GM19463 (cell line): Measurements from ENCODE around the gene NUMBL.

ENCODE experiments used
- ATAC-seq: cut with Tn5 transposase; IDR thresholded peaks from one replicate; pipeline ENCODE4 v1.9.1; 2021; ENCODE audit warnings: mild to moderate bottlenecking, moderate library complexity; ENCODE audit not compliant: unreplicated experiment

NUMBL gene

DNA sequence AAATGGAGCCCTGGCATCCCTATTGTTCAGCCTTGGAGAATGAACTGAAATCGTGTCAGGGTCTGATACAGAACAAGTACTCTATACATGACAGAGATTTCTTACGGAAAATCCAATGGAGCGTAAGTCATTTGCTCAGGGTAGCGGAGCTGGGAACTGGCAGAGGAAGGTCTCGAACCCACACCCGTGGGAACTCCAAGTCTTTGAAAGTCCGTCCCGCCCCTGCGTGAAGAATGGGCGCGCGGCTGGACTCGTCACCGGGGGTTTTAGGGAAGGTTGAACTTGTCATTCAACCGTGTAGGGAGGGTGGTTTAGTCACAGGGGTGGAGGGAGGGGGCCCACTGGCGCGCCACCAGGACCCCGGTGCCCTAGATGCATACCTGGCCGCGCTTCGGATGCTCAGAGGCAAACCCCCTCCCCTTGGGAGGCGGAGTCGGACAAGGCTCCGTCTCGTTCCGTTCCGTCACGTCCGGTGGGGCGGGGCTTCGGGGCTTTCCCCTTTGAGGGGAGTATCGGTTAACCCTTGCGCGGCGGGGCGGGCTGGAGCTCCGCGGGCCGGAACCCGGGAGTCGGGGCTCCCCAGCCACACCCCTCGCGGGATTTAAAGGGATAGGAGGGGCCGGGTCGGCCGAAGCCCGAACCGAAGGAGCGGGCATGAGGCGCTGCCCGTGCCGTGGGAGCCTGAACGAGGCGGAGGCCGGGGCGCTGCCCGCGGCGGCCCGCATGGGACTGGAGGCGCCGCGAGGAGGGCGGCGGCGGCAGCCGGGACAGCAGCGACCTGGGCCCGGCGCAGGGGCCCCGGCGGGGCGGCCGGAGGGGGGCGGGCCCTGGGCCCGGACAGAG is 26.3 kb upstream of the NUMBL start, which contains the start of the genes COQ8B and ITPKC:
TSS of gene COQ8B (minus strand) at position 405 of the 843 bp plus-strand sequence. CDS start 2,254 bp downstream, outside the sequence.
TSS of gene ITPKC (plus strand) at position 631 of the 843 bp plus-strand sequence. CDS start at position 655, 24 bp downstream.
- peak; percentile 66 for ATAC-seq

DNA sequence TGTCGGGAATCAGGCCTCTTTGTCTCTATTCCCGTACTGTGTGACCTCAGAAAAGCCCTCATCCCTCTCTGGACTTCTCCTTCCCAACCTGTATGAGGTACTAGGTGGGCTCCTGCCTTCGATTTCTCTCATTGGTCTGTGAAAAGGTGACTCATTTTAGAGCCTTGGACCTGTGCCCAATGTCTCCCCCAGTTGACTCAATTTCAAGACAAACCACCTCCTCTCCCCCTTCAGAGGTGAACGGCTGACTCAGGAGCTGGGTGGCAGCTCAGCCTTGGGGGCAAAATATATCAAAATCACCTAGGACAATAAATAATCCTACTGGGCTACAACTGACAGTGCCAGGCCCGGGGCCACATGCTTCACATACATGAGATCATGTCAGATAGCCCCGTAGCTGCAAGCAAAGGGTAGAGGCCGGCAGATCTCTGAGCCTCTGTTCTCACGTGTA is 25.6 kb upstream of the NUMBL start:
- ATAC-seq = no peak

DNA sequence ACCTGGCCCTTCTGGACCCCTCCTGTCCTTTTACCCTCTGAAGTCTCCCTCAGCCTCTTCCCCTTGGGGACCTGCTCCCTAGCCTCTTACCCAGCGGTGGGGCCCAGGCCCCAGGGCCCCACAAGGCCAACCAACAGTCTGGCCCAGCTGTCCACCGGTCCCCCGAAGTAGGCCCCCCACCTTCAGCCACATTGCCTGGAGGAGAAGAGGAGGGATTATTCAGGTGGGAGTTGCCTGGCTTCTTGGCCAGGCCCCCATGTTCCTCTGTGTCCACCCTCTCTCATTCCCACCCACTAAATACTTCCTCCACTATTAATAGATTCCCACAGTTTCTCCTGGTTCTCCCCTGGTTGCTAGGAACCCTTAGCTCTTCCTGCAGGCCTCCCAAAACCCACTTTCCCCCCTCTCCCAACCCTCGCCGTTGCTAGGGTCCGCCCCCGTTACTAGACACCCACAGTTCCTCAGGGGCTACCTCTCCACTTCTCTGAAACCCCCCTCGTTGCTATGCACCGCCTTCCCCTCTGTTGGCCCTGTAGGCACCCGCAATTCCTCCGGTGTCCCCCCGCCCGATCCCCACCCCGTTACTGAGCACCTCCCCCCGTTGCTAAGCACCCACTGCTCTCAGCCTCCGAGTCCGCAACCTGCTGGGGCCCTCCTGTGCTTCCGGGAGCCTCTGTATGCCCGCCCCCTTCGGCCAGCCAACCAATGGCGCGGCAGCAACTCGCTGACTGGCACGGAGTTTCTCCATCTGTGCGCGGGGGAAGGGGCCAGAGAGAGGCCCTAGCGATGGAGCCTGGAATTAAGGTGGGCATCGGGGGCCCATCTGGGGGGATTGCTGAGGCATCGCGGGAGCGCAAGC is 24.2 kb upstream of the NUMBL start:
- peak; percentile 68 for ATAC-seq

- no peak for ATAC-seq
Observed at GRCh38 chr19:40713939-40714338, 23.5 kb upstream of the NUMBL start.

DNA sequence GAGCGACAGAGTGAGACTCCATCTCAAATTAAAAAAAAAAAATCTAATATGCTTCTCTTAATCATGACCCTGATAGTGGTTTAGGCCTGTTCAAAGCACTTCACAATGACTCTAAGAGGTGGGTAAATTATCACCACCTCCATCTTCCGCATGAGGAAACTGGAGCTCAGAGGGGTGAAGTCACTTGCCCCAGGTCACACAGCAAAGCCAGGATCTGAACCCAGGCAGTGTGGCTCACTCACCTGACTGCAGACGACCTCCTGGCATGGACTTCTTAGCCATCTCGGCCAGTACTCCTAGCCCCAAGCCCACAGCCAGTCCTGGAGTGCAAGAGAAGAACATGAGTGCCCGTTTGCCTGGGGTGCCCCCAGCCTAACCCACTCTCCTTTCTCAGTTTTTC is 19.4 kb upstream of the NUMBL start:
- no peak for ATAC-seq

GRCh38 chr19:40707615-40708014 is 17.2 kb upstream of the NUMBL start:
- no peak for ATAC-seq

DNA sequence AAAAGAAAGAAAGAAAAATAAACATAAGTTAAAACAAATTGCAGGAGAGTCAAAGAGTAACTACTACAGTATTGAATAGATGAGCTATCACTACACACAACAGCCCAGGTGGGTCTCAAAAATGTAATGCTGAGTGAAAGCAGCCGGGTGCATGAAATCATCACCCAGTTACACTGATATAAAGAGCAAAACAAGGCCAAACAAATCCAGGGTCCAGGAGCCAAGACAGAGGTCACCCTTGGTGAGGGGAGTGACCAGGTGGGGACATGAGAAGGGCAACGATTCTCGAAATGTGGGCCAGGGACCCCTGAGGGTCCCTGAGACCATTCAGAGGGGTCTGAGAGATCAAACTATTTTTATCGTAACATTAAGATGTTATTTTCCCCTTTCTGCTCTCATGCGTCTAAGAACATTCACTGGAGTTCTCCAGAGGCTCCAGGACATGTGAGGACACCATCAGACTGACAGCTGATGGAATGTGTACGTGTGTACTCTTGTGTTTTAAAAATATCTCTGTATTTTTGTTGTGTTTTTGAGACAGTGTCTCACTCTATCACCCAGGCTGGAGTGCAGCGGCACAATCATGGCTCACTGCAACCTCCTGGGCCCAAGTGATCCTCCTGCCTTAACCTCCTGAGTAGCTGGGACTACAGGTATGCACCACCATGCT is 15.6 kb upstream of the NUMBL start:
- ATAC-seq = no peak

DNA sequence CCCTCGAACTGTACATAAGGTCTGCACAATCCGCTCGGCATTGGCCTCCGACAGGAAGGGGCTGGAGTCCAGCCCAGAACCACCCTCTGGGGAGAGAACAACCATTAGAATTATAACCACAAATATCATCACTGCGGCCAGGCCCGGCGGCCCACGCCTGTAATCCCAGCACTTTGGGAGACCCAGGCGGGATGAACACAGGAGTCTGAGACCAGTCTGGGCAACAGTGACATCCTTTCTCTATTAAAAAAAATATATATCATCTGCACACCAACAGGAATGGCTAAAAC is 14.9 kb upstream of the NUMBL start:
- ATAC-seq = no peak

DNA sequence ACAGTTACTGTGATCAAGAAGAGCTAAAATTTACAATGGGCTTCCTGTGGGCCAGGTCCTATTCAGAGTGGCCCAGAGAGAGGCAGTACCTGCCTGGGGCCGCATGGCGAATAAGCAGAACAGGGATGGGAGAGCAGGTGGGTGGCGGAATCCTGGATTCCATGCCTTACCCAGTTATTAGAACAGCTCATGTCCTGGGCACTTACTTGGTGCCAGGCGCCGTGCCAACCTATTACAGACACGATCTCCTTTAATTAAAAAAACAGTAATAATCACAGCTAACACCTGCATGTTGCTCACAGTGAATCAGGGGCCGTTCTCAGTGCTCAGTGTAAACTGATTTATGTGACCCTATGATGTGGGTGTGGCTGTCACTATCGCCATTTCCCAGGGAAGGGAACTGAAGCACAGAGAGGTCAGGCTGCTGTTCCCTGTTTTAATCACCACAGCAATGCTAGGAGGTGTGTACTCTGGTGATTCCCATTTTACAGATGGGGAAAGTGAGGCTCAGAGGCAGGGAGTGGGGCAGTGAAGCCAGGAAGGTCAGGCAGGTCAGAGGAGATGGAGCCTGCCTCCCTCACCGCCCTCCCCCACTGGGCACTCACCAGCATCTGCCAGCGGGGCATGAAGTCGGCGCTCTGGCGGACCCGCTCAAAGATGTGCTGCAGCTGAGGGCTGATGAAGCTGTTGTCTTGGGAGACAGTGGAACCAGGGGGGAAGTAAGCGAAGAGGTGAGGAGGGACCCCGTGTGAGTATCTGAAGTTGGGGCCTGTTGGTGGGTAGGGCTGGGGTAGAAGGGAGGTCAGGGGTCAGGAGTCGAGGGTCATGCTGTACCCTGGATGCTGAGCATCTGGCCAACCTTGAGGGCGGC is 14.3 kb upstream of the NUMBL start:
- no peak for ATAC-seq

GRCh38 chr19:40703029-40703755 is 12.7 kb upstream of the NUMBL start:
- ATAC-seq = no peak

DNA sequence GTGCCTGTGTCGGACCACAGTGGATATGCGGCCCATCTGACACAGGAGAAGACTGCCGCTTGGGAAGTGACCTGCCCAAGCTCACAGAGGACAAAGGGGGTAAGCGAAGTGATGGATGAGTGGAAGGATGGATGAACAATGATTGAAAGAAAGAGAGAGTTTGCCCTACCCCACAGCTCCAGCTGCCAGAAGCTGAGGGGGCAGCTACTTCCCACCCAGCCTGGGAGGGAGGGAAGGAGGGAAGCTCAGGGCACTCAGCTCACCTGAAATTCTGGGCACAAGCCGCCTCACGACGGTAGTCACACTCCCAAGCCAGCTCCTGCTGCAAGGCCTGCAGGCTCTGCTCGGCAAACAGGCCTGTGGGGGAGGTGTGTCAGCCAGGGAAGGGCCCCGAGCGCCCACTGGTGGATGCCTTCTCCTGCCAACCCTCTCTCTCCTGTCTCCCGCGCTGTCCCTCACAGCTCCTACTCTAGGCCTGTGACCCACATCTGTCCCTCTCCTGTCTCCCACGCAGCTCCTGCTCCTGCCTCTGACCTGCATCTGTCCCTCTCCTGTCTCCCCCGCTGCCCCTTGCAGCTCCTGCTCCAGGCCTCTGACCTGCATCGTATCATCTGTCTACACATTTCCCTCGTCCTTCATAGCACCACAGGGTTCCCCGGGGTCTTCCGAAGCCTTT is 12.0 kb upstream of the NUMBL start:
- no peak for ATAC-seq

- ATAC-seq = no peak
Observed at GRCh38 chr19:40701758-40702157, 11.3 kb upstream of the NUMBL start.

DNA sequence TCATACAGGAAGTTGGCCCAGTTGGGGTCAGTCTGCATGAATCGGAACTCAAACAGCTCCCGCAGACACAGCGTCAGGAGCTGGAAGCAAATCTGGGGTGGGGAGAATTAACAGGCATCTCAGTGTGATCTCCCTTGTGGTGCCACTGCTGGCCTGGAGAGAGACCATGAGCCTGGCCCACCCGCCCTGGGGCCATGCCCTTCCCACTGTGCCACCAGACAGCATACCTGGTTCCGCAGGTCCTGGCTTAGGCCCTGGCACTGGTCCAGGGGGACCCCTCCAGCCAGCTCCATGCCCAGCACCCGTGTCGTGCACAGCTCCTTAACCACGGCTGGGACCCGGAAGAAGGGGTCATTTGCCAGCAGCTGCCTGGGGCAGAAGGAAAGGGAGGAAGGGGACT is 9.6 kb upstream of the NUMBL start:
- no peak for ATAC-seq

GRCh38 chr19:40697007-40697406 is 6.6 kb upstream of the NUMBL start:
- no peak for ATAC-seq

DNA sequence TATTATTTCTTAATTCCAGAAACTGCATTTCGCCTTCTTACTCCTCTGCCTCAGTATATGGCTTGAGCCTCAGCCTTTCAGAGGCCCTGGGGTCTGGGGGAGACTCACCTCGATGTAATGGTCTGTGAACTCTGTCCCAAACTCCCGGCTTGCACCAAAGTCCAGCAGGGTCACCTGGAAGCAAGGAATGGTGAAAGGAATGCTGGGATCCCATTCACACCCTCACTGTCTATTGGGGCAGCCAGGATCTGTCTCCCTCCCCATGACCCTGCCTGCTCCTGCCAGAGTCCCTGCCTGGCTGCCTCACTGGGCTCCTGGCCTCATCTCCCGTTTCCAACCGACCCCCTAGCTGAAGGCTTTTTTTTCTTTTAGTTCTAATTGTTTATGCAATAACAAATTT is 5.4 kb upstream of the NUMBL start:
- no peak for ATAC-seq

- no peak for ATAC-seq
Observed at GRCh38 chr19:40693896-40694295, 3.4 kb upstream of the NUMBL start.

DNA sequence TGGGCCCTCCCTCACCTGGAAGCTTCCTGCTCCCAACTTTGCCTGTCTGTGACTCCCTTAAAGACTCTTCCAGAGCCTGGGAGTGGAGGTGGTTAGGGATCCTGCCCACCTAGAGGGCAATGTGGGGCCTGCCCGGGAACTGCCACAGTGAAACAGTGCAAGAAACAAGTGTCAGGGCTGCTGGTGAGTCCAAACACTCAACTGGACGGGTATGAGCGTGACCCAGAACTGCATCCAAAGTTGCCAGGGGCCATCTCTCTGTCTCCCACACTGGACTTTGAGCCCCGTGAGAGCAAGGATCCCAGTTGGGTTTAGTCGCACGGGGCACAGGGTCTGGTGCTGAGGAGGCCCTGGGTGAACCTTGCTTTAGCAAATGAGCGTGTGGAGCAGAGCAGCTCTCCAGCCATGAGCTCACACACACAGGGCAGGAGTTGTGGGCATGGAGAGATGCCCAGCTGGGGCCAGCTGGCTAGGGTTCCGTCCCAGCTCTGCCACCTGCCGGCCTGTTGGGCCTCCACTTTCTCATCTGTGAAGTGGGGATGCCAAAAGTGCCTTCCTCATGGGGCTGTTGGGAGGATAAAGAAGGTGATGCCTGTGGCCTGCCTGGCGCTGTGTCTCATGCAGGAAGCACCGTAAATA is 2.8 kb upstream of the NUMBL start:
- no peak for ATAC-seq

DNA sequence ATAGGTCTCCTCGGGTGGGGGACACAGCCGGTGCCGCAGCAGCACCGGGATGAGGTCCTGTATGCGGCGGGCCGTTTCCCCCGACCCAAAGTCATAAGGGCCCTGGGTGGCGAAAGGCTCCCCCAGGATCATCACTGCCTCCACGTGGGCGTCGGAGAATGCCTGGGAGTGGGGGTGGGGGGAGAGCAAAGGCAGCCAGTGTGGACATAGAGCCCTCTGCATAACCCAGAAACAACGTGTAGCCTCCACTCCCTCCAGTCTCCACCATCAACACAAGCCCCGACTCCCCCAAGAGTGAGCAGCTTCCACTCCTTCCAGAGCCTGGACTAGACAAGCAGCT is 1.7 kb upstream of the NUMBL start:
- ATAC-seq = no peak
